ENCODE results near the gene CCL5. TPM values are rescaled to one million over a fixed set of nuclear protein-coding genes. Genes with fewer than 3 reads are reported as not detected.

Gene CCL5
- total RNA-seq, 1 experiment from 2014 or later = 0.34 TPM

DNA sequence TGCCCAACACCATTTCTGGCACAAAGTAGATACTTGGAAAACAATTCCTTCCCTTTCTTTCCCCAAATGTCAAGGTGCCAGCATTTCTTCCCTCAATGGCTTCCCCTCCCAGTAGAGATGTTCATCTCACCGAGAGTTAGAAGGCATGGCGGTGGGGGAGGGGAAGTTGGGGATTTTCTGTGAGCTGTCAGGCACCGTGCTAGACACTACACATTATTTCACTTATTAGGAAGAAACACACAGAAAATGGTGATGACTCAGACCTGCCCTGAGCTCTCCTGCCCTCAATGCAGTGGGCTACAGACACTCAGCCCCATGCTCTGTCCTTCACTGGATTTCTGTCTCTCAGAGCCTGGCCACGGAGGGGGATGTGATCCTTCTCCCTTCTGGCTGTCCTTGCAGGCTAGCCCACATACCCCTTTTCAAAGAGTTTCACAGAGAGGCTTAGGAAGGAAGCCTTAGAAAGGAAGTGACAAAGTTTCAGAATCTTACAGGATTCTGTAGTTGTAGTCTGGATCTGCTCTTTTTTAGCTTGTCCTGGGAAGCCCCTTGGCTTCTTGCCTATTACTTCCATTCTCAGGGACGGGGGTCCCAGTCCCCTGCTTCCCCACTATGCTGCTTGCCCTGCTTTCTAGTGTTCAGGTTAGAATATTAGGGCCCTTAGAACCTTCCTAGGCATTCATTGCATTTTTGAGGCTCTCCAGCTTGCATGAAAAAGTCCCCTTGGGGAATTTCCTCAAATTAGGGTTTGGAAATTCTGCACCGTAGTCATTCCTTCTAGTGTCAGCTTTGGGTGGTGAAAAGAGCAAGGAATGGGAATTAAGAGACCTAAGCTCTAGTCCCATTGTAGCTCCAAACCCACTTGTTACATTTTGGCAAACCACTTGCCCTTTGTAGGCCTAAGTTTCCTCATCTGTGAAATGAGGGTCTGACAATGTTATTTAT is 12.2 kb upstream of the CCL5 start (continued):
- no peak for TF ChIP-seq POLR2A (IDR thresholded peaks at IDR 0.05; ENCODE audit: borderline replicate concordance, extremely low read depth, insufficient read depth, insufficient read length)
- no peak for TF ChIP-seq ZNF274 (IDR thresholded peaks at IDR 0.05; ENCODE audit: low read depth, low read length)
- TF ChIP-seq, protein P1, sequence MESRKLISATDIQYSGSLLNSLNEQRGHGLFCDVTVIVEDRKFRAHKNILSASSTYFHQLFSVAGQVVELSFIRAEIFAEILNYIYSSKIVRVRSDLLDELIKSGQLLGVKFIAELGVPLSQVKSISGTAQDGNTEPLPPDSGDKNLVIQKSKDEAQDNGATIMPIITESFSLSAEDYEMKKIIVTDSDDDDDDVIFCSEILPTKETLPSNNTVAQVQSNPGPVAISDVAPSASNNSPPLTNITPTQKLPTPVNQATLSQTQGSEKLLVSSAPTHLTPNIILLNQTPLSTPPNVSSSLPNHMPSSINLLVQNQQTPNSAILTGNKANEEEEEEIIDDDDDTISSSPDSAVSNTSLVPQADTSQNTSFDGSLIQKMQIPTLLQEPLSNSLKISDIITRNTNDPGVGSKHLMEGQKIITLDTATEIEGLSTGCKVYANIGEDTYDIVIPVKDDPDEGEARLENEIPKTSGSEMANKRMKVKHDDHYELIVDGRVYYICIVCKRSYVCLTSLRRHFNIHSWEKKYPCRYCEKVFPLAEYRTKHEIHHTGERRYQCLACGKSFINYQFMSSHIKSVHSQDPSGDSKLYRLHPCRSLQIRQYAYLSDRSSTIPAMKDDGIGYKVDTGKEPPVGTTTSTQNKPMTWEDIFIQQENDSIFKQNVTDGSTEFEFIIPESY (IDR thresholded peaks at IDR 0.05; ENCODE audit: extremely low read depth, insufficient replicate concordance, low read length) = no peak
- TF ChIP-seq SIN3A (IDR thresholded peaks at IDR 0.05; ENCODE audit: low read depth) = no peak
- no peak for TF ChIP-seq FOSL1 (IDR thresholded peaks at IDR 0.05; ENCODE audit: low read depth)
- TF ChIP-seq, protein P2, sequence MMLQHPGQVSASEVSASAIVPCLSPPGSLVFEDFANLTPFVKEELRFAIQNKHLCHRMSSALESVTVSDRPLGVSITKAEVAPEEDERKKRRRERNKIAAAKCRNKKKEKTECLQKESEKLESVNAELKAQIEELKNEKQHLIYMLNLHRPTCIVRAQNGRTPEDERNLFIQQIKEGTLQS (IDR thresholded peaks at IDR 0.05) = no peak
- TF ChIP-seq ZFX (IDR thresholded peaks at IDR 0.05) = no peak

DNA sequence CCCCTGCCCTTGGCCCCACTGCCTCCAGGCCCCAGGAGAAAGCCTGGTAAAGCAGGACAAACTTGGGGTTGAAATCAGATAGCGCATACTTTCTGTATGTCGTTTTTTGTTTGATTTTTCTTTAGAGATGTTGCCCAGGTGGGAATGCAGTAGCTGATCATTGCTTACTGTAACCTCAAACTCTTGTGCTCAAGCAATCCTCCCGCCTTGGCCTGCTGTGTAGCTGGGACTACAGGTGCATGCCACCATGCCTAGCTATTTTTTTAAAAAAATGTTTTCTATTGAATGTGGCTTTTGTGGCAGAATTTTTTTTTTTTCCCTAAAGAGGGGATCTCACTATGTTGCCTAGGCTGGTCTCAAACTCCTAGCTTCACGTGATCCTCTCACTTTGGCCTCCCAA is 11.1 kb upstream of the CCL5 start:
- Histone ChIP-seq H3K79me2 (ENCODE audit: insufficient read depth, low read length) (no peaks in the 10 kb centered on the region), H3K9me3 (ENCODE audit: control insufficient read depth in 1 of 2, insufficient read depth in 1 of 2, low read depth in 1 of 2, low read length in 2 of 2) (no peaks in the 10 kb centered on the region), H3K4me1 (ENCODE audit: control insufficient read depth in 1 of 2, insufficient read depth in 2 of 2, low read length in 2 of 2) (no peaks in the 10 kb centered on the region), H4K20me1 (ENCODE audit: insufficient read depth) (no peaks in the 10 kb centered on the region), H3K27me3 (ENCODE audit: insufficient read depth, low read length) (no peaks in the 10 kb centered on the region), H3K9me2 (ENCODE audit: insufficient read depth) (no peaks in the 10 kb centered on the region), H3K4me3 (replicated peaks in 1 of 2; ENCODE audit: low read depth in 1 of 2, low read length in 2 of 2) (no peak overlapping the region), H3K36me3 (ENCODE audit: control insufficient read depth in 1 of 2, insufficient read depth in 2 of 2, low read length in 2 of 2) (no peaks in the 10 kb centered on the region), H3K27ac (ENCODE audit: low read depth, low read length) (no peak overlapping the region), H3K9ac (ENCODE audit: low read length) (no peak overlapping the region), H2AFZ (ENCODE audit: low read depth, low read length, poor library complexity, severe bottlenecking) (no peak overlapping the region), H3K4me2 (ENCODE audit: low read length) (no peak overlapping the region)
- ATAC-seq (no peak), DNase-seq (ENCODE audit: low read depth, low spot score) (no peak)
- ChIA-PET POLR2A (no interaction called here), CTCF (no interaction called here), RAD21 (ENCODE audit: low non-redundant PET in 1 of 2, low total read pairs in 2 of 2, uncharacterized antibody in 2 of 2, unreplicated experiment in 2 of 2) (interaction anchor here in 1 of 2 experiments (0.7 kb wide), 1 partner anchor 114 kb away, joined by 5 read pairs; no protein-coding TSS in a partner anchor)
- intact Hi-C loops (cut with micrococcal nuclease) = no loop called here
- BruUV-seq (replicated peaks) = no TSS peak
- TF ChIP-seq SIN3A (IDR thresholded peaks at IDR 0.05; ENCODE audit: low read depth) (no peak), CEBPB (IDR thresholded peaks at IDR 0.05; ENCODE audit: low read depth) (no peak), RAD21 (IDR thresholded peaks at IDR 0.05; ENCODE audit: low read depth) (no peak), CBX3 (IDR thresholded peaks at IDR 0.05; ENCODE audit: low read depth) (no peak), ELF1 (IDR thresholded peaks at IDR 0.05; ENCODE audit: borderline replicate concordance, low read depth) (no peak), EZH2 (IDR thresholded peaks at IDR 0.05) (no peak), POLR2AphosphoS5 (IDR thresholded peaks at IDR 0.05; ENCODE audit: low read depth, low read length) (no peak), EGR1 (IDR thresholded peaks at IDR 0.05; ENCODE audit: low read depth) (no peak), POLR2A (IDR thresholded peaks at IDR 0.05; ENCODE audit: borderline replicate concordance, extremely low read depth, insufficient read depth, insufficient read length) (no peak), FOSL1 (IDR thresholded peaks at IDR 0.05; ENCODE audit: low read depth) (no peak)
- TF ChIP-seq, protein P3, sequence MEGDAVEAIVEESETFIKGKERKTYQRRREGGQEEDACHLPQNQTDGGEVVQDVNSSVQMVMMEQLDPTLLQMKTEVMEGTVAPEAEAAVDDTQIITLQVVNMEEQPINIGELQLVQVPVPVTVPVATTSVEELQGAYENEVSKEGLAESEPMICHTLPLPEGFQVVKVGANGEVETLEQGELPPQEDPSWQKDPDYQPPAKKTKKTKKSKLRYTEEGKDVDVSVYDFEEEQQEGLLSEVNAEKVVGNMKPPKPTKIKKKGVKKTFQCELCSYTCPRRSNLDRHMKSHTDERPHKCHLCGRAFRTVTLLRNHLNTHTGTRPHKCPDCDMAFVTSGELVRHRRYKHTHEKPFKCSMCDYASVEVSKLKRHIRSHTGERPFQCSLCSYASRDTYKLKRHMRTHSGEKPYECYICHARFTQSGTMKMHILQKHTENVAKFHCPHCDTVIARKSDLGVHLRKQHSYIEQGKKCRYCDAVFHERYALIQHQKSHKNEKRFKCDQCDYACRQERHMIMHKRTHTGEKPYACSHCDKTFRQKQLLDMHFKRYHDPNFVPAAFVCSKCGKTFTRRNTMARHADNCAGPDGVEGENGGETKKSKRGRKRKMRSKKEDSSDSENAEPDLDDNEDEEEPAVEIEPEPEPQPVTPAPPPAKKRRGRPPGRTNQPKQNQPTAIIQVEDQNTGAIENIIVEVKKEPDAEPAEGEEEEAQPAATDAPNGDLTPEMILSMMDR (IDR thresholded peaks at IDR 0.05 in 2 of 3, conservative IDR thresholded peaks at IDR 0.05 in 1 of 3; ENCODE audit: borderline replicate concordance in 1 of 3, insufficient read depth in 1 of 3, low read depth in 2 of 3, low read length in 2 of 3) = no peak
- TF ChIP-seq, protein P4, sequence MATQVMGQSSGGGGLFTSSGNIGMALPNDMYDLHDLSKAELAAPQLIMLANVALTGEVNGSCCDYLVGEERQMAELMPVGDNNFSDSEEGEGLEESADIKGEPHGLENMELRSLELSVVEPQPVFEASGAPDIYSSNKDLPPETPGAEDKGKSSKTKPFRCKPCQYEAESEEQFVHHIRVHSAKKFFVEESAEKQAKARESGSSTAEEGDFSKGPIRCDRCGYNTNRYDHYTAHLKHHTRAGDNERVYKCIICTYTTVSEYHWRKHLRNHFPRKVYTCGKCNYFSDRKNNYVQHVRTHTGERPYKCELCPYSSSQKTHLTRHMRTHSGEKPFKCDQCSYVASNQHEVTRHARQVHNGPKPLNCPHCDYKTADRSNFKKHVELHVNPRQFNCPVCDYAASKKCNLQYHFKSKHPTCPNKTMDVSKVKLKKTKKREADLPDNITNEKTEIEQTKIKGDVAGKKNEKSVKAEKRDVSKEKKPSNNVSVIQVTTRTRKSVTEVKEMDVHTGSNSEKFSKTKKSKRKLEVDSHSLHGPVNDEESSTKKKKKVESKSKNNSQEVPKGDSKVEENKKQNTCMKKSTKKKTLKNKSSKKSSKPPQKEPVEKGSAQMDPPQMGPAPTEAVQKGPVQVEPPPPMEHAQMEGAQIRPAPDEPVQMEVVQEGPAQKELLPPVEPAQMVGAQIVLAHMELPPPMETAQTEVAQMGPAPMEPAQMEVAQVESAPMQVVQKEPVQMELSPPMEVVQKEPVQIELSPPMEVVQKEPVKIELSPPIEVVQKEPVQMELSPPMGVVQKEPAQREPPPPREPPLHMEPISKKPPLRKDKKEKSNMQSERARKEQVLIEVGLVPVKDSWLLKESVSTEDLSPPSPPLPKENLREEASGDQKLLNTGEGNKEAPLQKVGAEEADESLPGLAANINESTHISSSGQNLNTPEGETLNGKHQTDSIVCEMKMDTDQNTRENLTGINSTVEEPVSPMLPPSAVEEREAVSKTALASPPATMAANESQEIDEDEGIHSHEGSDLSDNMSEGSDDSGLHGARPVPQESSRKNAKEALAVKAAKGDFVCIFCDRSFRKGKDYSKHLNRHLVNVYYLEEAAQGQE (IDR thresholded peaks at IDR 0.05; ENCODE audit: low read depth) = no peak
- TF ChIP-seq, protein P2 (IDR thresholded peaks at IDR 0.05) = no peak

Data from HCT116 (cell line).